Measurements from ENCODE around the gene APOL1.
A peak's percentile ranks its signal among the peaks of the same experiment; 100 is the strongest.
"Not testable (repeated sequence)": the region's sequence is repeated elsewhere in the genome, so short reads cannot be mapped to it uniquely, and the experiment has no call there.

The APOL1 gene

GRCh38 chr22:36225333-36225922, 27.5 kb upstream of the APOL1 start:
- DNase-seq (ENCODE audit: low read depth) = no peak

- no peak for DNase-seq (ENCODE audit: low read depth)
Observed at GRCh38 chr22:36226189-36226588, 26.7 kb upstream of the APOL1 start.

DNA sequence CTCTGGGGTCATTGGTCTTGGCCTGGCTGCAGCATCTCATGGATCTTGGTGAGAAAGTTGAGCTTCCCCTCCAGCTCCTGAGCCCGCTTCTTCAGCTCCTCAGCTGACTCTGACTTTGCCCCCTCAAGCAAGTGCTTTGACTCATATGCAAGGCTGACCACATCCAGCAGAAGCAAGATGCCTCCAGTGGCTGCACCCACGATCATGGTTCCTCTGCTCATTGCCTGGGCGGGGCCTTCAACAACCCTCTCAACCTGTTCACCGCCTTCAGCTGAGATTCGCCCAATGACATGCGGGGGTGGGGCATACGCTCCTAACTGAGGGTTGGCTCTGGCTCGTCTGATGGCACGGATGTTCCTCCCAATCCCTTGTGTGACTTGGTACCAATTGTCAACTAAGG, 25.5 kb upstream of the APOL1 start:
- no peak for DNase-seq (ENCODE audit: low read depth)

- DNase-seq (ENCODE audit: low read depth) = no peak
Observed at GRCh38 chr22:36227806-36228205, 25.1 kb upstream of the APOL1 start.

- not testable (repeated sequence) for DNase-seq (ENCODE audit: low read depth)
Observed at GRCh38 chr22:36228369-36228768, 24.6 kb upstream of the APOL1 start.

DNA sequence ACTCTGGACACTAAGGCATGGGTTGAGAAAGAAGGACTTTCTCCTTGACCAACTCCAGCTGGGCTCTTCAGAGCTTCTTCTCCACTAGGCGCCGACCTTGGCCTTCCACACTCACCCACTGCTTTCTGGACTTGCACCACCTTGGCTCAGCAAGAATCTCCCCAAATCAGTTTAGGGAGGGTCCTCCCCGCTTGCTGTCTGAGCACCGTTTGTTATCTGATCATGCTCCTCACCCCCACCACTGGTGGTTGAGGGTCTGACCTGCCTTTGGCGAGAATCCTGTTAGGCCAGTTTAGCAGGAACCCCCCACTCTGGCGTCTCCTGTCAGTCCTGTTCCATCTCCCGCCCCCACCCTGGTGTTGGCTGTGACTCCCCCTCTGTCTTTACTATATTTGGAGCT, 24.0 kb upstream of the APOL1 start:
- no peak for DNase-seq (ENCODE audit: low read depth)

DNA sequence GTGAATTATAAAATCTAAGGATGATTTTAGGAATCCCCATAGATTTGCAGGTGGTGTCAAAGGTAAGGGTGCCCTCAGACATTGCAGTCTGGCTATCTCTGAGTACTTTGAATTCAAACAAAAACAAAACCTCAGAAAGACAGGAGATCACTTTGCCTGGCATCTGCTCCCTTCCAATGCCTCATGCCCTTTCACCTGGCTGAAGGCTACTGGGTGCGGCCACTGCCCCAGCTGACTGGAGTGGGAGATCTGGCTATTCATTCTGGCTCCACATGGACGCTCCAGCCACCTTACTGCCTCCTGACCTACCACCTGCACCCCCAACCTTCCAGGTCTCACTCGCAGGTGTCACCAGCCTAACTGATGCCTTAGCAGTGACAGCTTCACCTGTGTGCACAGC, 23.3 kb upstream of the APOL1 start:
- not testable (repeated sequence) for DNase-seq (ENCODE audit: low read depth)

DNA sequence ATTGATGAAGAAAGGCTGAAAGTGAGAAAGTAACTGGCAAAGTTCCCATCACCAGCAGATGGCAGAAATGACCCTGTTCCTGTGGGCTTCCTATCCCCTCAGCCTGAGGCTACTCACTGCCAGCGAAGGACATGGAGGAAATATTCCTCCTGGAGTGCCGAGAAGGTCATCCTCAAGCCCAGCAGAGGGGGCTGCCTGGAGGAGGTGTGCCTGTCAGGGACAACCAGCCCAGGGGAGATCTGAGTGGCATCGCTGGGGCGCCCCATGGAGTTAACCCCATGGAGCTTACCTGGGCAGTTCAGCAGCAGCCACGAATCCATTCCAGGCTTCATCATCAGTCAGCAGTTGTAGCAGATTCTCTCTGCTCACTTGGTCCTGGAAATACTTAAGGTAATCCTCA, 21.9 kb upstream of the APOL1 start:
- not testable (repeated sequence) for DNase-seq (ENCODE audit: low read depth)

- no peak for DNase-seq (ENCODE audit: low read depth)
Observed at GRCh38 chr22:36232715-36233401, 20.1 kb upstream of the APOL1 start.

DNA sequence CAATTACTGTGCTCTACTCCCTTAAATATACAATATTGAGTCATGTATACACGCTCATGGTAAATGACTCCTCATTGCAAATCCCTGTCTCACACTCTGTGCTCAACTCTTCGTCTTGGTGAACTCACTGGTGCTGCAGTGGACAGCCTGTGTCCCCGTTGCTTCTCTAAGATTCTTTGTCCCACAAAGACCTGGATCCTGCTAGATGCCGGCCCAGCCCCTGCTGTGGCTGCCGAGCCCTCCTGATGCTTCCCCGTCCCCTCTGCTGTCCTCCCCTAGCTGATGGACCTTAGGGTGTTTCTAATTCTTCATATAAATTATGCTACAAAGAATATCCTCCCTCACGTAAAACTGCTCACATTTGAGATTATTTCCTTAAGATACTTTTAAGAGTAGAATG, 19.1 kb upstream of the APOL1 start:
- DNase-seq (ENCODE audit: low read depth) = no peak

DNA sequence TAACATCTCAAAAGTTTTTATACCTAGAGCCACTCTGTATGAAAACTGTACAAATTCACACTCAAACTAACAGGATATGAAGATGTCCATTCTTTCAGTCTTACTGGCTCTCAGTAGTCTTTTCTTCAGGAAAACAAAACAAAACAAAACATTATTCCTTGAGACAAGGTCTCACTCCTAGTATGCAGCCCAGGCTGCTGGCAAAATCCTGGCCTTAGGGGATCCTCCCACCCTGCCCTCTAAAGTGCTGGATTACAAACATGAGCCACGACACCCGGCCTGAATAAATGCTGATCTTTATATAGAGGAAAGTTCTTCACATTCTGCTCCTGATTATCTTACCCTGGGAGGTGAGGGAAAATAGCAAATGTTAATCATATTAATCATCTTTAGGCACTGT, 18.7 kb upstream of the APOL1 start:
- no peak for DNase-seq (ENCODE audit: low read depth)

GRCh38 chr22:36234919-36235318, 18.0 kb upstream of the APOL1 start:
- no peak for DNase-seq (ENCODE audit: low read depth)

DNA sequence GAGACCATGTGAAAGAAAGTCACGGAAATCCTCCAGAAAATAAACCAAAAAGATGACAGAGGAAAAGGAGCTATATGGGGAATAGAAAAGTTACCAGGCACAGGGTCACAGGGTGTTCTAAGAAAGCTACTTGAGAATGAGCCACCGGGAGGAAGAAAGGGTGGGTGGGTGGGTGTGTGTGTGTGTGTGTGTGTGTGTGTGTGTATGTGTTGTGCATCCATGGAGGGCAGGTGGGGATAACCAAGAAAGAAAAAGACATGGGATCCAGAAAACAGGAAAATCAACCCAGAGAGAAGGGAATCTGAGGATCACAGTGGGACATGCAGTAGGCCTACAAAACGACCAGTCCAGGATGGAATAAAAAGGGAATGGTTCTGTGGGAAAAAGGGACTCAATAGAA, 17.3 kb upstream of the APOL1 start:
- no peak for DNase-seq (ENCODE audit: low read depth)

GRCh38 chr22:36236388-36237319, 16.3 kb upstream of the APOL1 start:
- no peak for DNase-seq (ENCODE audit: low read depth)

DNA sequence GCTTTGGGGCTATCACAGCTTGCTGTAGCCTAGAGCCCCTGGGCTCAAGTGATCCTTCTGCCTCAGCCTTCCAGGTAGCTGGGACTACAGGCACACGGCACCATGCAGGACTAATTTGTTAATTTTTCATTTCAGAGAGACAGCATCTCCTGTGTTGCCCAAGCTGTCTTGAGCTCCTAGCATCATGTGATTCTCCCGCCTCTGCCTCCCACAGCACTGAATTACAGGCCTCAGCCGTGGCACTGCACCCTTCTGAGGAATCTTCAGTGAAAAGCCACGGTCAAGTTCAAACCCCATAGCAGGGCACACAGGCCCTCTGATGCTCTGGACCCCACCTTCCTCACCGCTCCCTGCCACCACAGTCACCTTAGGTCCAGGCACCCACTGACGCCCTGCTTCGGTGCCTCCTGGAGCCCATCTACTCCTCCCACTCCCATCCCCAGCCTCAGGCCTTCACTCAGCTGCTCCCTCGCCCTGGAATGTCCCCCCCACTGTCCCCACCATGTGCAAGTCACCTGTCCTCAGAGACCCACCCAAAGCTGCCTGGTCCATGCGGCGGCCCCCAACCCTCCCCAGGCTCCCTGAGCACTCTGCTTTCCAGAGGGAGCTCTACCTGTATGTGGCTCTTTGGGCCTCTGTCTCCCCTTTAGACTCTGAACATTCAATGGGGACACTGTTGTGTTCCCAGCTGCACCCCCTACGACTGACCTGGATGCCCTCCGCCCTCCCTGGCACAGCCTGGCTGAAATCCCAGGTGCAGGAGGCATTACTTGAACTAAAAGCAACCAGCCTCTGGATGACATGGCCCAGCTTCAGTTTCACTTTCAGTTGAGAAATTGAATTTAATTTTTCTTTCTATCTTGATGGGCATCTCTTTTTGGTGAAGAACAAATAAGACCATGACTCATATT, 15.2 kb upstream of the APOL1 start:
- no peak for DNase-seq (ENCODE audit: low read depth)

DNA sequence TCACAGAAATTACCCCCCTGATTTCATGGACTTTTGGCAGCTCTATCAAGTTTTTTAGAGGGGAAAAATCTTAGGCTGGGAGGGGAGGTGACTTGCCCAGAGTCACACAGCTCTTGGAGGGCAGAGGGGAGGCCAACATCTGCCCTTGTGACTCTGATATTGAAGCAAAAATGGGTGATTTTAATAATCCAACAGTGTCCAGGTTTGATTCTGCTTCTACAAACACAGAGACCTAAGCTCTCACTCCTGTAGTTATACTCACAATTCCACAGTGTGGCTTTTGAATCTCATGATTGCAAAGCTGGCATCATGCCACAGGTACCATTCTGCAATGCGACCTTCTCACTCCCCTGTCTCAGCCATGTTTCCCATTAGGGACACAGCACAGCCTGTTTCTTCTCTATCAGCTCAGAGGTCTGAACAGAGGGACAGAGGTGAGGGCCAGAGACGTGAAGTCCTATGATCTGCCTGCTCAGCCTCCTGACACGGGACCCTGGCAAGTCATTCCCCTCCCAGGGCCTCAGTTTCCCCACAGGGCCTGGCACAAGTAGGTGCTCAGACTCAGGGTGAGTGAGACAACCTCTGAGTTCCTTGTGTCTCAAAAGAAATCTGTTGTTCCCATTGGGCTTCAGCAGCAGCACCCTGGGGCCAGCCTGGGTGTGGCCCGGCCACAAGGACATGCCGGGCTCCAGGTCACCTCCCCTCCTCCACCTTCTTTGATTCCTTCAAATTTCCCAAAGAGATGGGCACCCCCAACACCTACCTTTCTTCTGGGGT, 14.4 kb upstream of the APOL1 start:
- DNase-seq (ENCODE audit: low read depth) = no peak

DNA sequence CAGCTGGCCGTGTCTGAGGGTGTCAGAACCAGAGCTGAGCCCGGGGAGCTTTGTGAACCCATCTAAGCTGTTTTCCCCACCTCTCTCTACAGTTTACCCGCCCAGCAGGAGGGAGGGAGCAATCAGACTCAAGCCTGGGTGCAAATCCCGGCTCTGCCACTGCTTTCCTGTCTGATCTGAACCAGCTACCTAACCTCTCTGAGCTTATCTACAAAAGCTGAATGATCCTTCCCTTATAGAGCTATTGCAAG, 13.9 kb upstream of the APOL1 start:
- DNase-seq (ENCODE audit: low read depth) = no peak

DNA sequence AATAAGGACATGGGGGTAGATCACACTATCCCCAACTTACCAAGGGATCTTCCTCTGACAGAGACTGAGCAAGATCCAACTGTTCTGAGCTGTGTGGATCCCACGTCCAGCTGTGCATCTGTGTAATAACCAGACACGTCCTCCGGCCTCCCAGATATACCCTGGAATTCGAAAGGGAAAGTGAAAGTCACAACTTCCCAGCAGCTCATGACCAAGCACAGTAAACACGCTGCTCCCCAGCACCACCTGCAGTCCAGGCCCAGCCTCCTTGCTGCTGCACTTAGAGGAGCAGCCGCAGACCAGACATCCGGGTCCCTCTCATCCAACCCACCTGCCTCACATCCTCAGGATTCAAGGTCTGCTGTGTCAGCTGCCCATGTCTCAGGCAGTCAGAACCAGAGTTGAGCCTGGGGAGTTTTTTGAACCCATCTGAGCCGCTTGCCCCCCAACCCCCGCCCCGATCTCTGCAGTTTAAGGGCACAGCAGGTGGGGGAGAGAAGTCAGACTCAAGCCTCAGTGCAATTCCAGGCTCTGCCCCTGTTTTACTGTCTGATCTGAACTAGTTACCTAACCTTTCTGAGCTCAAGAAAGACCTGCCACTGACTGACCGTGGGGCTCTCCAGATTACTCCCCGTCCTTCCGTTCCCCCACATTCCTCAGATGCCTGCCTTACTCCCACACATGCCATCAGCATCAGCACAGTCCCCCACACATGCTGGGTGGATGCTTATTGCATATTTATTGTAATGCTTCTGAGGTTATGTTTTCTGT, 13.3 kb upstream of the APOL1 start, which contains the start of gene APOL2:
TSS of gene APOL2 (minus strand) at position 127 of the 771 bp plus-strand sequence. CDS start 6,365 bp downstream, outside the sequence.
- peak; percentile 89 for DNase-seq (ENCODE audit: low read depth)

DNA sequence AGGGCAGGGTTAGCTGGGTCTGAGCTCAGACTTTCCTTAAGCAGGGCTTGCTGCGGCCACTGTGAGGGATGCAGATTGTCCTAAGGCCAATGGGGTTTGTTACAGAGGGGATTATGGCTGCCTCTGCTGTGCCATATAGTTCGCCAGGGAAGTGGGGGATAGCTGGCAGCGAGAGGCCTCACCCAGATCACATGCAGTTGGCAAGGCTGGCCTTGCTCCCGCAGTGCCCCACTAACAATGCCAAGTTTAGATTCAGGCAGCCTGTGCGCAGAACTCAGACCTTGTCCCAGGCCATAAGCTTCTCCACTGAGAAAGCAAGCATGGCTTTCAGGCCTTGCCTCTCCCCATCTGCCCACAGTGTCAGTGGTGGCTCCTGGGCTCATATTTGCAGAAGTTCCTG, 8.9 kb upstream of the APOL1 start:
- no peak for DNase-seq (ENCODE audit: low read depth)
